ENCODE data around the gene EPHA8. TPM values are rescaled to one million over a fixed set of nuclear protein-coding genes. Genes with fewer than 3 reads are reported as not detected.

Gene EPHA8
- total and polyA plus RNA-seq, 8 donors = not detected

DNA sequence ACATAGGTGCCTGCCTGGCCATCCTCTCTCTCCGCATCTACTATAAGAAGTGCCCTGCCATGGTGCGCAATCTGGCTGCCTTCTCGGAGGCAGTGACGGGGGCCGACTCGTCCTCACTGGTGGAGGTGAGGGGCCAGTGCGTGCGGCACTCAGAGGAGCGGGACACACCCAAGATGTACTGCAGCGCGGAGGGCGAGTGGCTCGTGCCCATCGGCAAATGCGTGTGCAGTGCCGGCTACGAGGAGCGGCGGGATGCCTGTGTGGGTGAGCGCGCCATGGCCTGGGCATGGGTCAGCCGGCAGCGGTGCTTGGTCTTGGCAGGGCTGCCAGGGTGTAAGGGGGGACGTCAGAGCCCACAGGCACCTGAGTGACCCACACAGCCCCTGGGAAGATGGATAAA is 13.3 kb downstream of the EPHA8 start:
- Histone ChIP-seq H3K36me3 (no peaks in the 10 kb centered on the region), H3K9me3 (no peaks in the 10 kb centered on the region), H3K4me3 (no peak overlapping the region), H3K4me1 (no peaks in the 10 kb centered on the region), H3K27me3 (peaks cover 0 to 32% (median 4%) of the 10 kb centered on the region in 3 donors), H3K27ac (no peak overlapping the region)
- TF ChIP-seq, protein P1, sequence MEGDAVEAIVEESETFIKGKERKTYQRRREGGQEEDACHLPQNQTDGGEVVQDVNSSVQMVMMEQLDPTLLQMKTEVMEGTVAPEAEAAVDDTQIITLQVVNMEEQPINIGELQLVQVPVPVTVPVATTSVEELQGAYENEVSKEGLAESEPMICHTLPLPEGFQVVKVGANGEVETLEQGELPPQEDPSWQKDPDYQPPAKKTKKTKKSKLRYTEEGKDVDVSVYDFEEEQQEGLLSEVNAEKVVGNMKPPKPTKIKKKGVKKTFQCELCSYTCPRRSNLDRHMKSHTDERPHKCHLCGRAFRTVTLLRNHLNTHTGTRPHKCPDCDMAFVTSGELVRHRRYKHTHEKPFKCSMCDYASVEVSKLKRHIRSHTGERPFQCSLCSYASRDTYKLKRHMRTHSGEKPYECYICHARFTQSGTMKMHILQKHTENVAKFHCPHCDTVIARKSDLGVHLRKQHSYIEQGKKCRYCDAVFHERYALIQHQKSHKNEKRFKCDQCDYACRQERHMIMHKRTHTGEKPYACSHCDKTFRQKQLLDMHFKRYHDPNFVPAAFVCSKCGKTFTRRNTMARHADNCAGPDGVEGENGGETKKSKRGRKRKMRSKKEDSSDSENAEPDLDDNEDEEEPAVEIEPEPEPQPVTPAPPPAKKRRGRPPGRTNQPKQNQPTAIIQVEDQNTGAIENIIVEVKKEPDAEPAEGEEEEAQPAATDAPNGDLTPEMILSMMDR (IDR thresholded peaks at IDR 0.05) = no peak
- no peak for TF ChIP-seq POLR2AphosphoS5 (IDR thresholded peaks at IDR 0.05)
- no peak for TF ChIP-seq EP300 (IDR thresholded peaks at IDR 0.05)
- no peak for TF ChIP-seq POLR2A (IDR thresholded peaks at IDR 0.05)
- no peak for DNase-seq
- 86 to 93% (median 91%) methylated on average over 1 to 24 of the region's 24 CpGs for WGBS, 5 donors
- intact Hi-C loops (cut with DNase I; ENCODE audit: low total_unique reads) = no loop called here

DNA sequence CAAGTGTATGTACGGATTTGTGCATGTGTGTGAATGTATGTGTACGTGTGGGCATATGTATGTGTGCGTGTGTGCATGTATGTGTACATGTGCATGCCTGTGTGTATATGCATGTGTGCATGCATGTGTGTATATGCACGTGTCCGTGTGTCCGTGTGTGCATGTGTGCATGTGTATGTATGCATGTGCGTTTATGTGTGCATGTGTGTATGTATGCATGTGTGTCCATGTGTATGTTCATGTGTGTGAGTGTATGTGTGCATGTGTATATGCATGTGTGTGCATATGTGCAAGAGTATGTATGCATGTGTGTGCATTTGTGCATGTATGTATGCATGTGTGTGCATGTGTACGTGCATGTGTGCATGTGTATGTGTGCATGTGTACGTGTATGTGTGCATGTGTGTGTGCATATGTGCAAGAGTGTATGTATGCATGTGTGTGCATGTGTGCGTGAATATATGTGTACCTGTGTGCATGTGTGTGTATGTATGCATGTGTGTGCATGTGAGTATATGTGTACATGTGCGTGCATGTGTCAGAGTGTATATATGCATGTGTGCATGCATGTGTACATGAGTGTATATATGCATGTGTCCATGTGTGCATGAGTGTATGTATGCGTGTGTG is 15.6 kb downstream of the EPHA8 start:
- H3K27me3 ChIP-seq = peaks cover 0 to 10% (median 0%) of the 10 kb centered on the region in 3 donors
- no peak overlapping the region for H3K4me3 ChIP-seq
- no peaks in the 10 kb centered on the region for H3K9me3 ChIP-seq
- no peaks in the 10 kb centered on the region for H3K4me1 ChIP-seq
- H3K36me3 ChIP-seq = no peaks in the 10 kb centered on the region
- intact Hi-C loops (cut with DNase I; ENCODE audit: low total_unique reads) = no loop called here
- WGBS, 5 donors = 82 to 97% (median 94%) methylated on average over 12 of the region's 12 CpGs
- DNase-seq = no peak
- no peak for TF ChIP-seq POLR2AphosphoS5 (IDR thresholded peaks at IDR 0.05)
- TF ChIP-seq EP300 (IDR thresholded peaks at IDR 0.05) = no peak
- no peak for TF ChIP-seq POLR2A (IDR thresholded peaks at IDR 0.05)
- TF ChIP-seq, protein P1 (IDR thresholded peaks at IDR 0.05) = no peak
- no peak overlapping the region for H3K27ac ChIP-seq

DNA sequence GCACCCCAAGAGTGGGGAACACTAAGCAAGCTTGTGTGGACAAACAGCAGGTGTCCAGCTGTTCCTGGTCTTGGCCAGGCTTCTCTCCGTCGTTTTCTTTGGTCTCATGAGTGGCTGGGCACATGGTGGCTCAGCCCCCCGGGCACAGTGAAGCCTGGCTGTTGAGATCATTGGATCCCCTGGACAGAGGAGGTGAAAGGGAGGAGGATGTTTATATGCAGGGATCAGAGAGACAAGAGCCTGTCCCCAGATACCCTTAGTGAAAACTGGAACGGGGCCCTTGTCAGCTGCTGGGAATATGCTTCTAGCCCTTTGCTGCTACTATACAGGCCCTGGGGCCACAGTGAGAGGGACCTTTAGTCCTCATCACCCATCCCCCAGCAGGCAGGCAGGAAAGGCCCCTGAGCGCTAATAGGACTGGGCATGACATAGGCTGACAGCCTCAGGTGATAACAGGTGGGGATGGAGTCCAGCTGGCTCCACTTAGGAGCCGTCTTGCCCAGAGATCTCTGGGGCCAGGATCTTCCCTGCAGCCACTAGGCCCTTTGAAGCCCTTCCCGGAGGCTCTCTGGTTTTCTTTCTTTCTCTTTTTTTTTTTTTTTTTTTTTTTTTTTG is 16.4 kb downstream of the EPHA8 start:
- WGBS, 5 donors = 40 to 47% (median 45%) methylated on average over 7 of the region's 7 CpGs
- H3K36me3 ChIP-seq = no peaks in the 10 kb centered on the region
- H3K9me3 ChIP-seq = no peaks in the 10 kb centered on the region
- DNase-seq = no peak
- no peak overlapping the region for H3K27ac ChIP-seq
- no peaks in the 10 kb centered on the region for H3K4me1 ChIP-seq
- intact Hi-C loops (cut with DNase I; ENCODE audit: low total_unique reads) = no loop called here
- no peak for TF ChIP-seq POLR2AphosphoS5 (IDR thresholded peaks at IDR 0.05)
- no peak for TF ChIP-seq EP300 (IDR thresholded peaks at IDR 0.05)
- TF ChIP-seq POLR2A (IDR thresholded peaks at IDR 0.05) = no peak
- TF ChIP-seq, protein P1 (IDR thresholded peaks at IDR 0.05) = no peak
- peaks cover 0 to 8% (median 0%) of the 10 kb centered on the region in 3 donors for H3K27me3 ChIP-seq
- H3K4me3 ChIP-seq = no peak overlapping the region

DNA sequence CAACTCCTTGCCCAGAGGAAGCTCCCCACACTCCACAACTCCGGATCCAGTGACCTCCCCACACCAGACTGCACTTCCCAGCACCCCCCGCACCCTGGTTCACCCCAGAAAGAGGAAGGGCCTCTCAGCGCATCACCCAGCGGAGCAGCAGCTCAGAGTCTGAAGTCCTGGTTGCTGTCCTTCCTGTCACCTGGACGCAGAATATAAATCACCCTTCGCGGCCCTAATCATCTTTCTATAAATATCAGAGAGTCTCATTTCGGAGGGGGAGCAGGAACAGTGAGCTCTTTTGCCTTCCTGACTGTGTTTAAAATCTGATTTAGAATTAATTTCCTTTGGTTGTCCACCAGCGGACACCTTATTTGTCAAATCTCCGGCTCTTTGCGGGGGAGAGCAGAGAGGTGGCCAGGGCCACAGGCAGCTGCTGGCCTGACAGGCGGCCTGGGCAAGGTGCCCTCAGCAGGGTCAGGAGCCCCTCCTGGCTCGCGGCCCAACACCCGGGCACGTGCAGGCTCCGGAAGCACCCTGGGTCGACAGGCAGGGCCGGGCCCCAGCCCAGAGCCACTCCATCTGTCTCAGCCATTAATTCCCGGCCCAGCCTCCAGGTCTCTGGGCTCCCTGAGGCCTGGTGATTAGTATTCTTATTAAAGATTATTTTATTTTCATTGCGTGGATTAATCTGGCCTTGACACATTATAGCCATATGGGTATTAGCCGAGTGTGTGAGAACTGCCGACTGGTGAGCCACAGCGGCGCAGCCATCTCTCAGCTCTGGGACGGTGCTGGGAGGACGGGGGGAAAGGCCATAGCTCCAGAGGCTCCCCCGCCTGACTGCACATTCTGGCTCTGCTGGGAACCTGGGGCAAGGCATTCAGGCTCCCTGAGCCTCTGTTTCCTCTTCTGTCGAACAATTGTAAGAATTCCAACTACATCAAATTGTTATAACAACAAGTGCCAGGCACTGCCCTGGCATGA is 19.7 kb downstream of the EPHA8 start:
- DNase-seq = peak in 1 of 2 donors; percentile 36
- intact Hi-C loops (cut with DNase I; ENCODE audit: low total_unique reads) = no loop called here

More for the DNA sequence above, 19.7 kb downstream of the EPHA8 start:
- no peaks in the 10 kb centered on the region for H3K36me3 ChIP-seq
- no peaks in the 10 kb centered on the region for H3K4me1 ChIP-seq
- no peaks in the 10 kb centered on the region for H3K9me3 ChIP-seq
- peaks cover 0 to 35% (median 0%) of the 10 kb centered on the region in 3 donors for H3K27me3 ChIP-seq
- H3K4me3 ChIP-seq = no peak overlapping the region
- TF ChIP-seq POLR2A (IDR thresholded peaks at IDR 0.05) = no peak
- TF ChIP-seq EP300 (IDR thresholded peaks at IDR 0.05) = no peak
- TF ChIP-seq POLR2AphosphoS5 (IDR thresholded peaks at IDR 0.05) = no peak
- TF ChIP-seq, protein P1 (IDR thresholded peaks at IDR 0.05) = no peak
- 69 to 77% (median 74%) methylated on average over 25 to 29 of the region's 29 CpGs for WGBS, 5 donors
- no peak overlapping the region for H3K27ac ChIP-seq
